Nephron (organoid): ENCODE measurements around the gene EFNA5.

Experiments used
- H3K27ac Mint-ChIP-seq, 3 experiments: 2 replicates each; pipeline ENCODE4 v1.8.0; 2020; ENCODE audit warnings: mixed read lengths in 3 of 3, mild to moderate bottlenecking in 2 of 3, moderate library complexity in 1 of 3
- H3K27me3 Mint-ChIP-seq: 2 replicates; pipeline ENCODE4 v1.8.0; 2021; ENCODE audit warnings: low read depth, mild to moderate bottlenecking, moderate library complexity, mixed read lengths
- H3K36me3 Mint-ChIP-seq: 2 replicates; pipeline ENCODE4 v1.8.0; 2020; ENCODE audit warnings: low read depth, mixed read lengths
- H3K4me1 Mint-ChIP-seq: 2 replicates; pipeline ENCODE4 v1.8.0; 2020; ENCODE audit warnings: mixed read lengths
- H3K4me3 Mint-ChIP-seq, 3 experiments: 2 replicates each; pipeline ENCODE4 v1.8.0; 2020; ENCODE audit warnings: mild to moderate bottlenecking in 3 of 3, mixed read lengths in 3 of 3, moderate library complexity in 2 of 3
- H3K9me3 Mint-ChIP-seq: 2 replicates; pipeline ENCODE4 v1.8.0; 2020; ENCODE audit warnings: mixed read lengths
- CTCF ChIP-seq, 3 experiments: fragments of 200-600 bp; sonication (generic); IDR thresholded peaks; one replicate each; pipeline ENCODE4 v1.5.0; 2021; ENCODE audit warnings: antibody characterized with exemption in 3 of 3; ENCODE audit not compliant: unreplicated experiment in 3 of 3

Gene EFNA5

DNA sequence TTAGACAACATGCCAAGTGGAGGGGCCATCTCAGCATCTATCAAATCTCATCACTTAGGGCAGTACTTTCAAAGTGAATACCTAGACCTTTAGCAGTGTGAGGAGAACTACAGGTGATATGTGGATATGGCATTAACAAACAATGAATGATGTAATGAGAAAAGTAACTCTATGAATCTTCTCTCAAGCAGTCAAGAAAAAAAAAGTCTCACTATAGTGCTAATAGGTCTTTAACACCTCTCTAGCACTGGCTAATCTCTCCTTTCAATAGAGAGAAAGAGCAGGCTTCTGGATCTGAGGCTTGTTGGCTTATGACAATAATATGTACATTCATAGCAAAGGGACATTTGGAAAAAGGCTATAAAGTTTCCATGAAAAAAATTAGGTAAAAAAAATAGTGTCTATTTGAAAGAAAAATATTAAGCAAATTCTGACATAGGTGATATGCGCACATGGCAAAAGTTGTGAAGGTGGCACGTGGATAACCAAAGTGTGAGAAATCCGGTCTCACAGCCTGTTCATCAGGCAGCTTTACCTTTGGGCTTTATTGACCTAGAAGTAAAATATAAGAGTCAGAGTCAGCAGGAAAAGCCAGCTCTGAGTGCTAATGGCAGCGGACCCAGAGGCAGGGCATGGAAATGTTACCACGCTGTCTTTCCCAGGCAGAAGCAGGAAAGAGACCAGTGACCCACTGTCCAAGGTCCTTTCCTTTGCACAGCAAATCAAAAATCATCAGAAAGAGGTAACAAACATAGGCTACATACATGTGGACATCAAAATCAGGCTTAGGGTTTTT, 203.4 kb downstream of the EFNA5 start:
- H3K36me3 Mint-ChIP-seq: no peaks in the 10 kb centered on the region
- H3K4me1 Mint-ChIP-seq: peaks cover 45% of the 10 kb centered on the region
- TF ChIP-seq CTCF (IDR thresholded peaks at IDR 0.05; ENCODE audit: unreplicated experiment in 3 of 3): no peak
- peak overlapping the region in 2 of 3 experiments; percentile 4 to 88 for H3K27ac Mint-ChIP-seq
- H3K27me3 Mint-ChIP-seq: no peaks in the 10 kb centered on the region
- H3K4me3 Mint-ChIP-seq: no peak overlapping the region
- no peaks in the 10 kb centered on the region for H3K9me3 Mint-ChIP-seq

DNA sequence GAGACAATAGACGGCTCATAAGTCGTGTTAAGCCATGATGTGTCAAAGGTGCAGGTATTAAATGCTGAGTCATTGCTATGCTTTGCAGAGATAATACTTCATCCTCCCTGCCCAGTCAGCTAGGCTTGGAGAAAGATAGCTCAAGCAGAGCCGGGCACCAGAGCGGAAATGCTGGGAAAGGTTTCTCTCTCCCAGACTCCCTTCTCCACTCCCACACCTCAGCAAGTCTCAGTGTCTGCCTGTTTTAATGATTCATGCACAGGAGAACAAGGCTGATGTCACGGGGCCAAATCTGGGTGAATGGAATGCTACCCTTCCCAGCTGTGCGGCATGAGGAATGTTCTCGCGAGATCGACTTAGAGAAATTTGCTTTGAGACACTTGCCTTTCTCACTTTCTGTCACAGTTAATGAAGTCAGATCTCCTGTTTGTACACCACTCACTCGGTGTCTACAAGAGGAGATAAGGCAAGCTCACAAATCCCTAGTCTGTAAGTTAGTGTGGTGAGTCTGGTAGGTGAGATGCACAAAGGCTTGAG, 204.4 kb downstream of the EFNA5 start:
- H3K27me3 Mint-ChIP-seq: no peaks in the 10 kb centered on the region
- no peak for TF ChIP-seq CTCF (IDR thresholded peaks at IDR 0.05; ENCODE audit: unreplicated experiment in 3 of 3)
- peak overlapping the region; percentile 49 to 93 (median 84) for H3K27ac Mint-ChIP-seq
- H3K9me3 Mint-ChIP-seq: no peaks in the 10 kb centered on the region
- H3K4me1 Mint-ChIP-seq: peaks cover 49% of the 10 kb centered on the region
- H3K36me3 Mint-ChIP-seq: no peaks in the 10 kb centered on the region
- peak overlapping the region in 1 of 3 experiments; percentile 0 for H3K4me3 Mint-ChIP-seq

GRCh38 chr5:107464876-107465275, 205.9 kb downstream of the EFNA5 start:
- peak overlapping the region; percentile 83 to 92 (median 87) for H3K27ac Mint-ChIP-seq
- peak overlapping the region in 2 of 3 experiments; percentile 12 to 15 for H3K4me3 Mint-ChIP-seq

DNA sequence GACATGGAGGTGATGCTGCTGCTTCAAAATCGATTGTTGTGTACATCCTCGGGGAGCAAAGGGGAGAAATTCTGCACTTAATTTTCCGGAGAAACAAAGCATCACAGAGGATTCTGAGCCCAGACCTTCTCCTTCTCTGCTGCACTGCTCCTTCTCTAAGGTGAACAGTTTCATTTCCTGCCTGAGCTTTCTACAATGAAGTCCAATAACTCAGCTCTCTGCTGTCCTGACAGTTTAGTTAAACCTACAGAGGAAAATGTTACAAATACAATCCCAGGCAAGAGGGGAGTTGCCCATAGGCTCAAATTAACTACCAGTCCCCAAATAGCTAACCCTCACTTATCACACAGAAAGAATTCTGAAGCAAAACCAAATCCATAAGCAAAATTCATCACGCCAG, 206.3 kb downstream of the EFNA5 start:
- peak overlapping the region in 2 of 3 experiments; percentile 12 to 15 for H3K4me3 Mint-ChIP-seq
- no peaks in the 10 kb centered on the region for H3K9me3 Mint-ChIP-seq
- peaks cover 44% of the 10 kb centered on the region for H3K4me1 Mint-ChIP-seq
- H3K36me3 Mint-ChIP-seq: no peaks in the 10 kb centered on the region
- H3K27ac Mint-ChIP-seq: peak overlapping the region; percentile 83 to 92 (median 87)
- TF ChIP-seq CTCF (IDR thresholded peaks at IDR 0.05; ENCODE audit: unreplicated experiment in 3 of 3): no peak
- H3K27me3 Mint-ChIP-seq: no peaks in the 10 kb centered on the region

More at GRCh38 chr5:107464876-107465275, 205.9 kb downstream of the EFNA5 start:
- no peaks in the 10 kb centered on the region for H3K27me3 Mint-ChIP-seq
- no peaks in the 10 kb centered on the region for H3K9me3 Mint-ChIP-seq
- H3K36me3 Mint-ChIP-seq: no peaks in the 10 kb centered on the region
- peaks cover 48% of the 10 kb centered on the region for H3K4me1 Mint-ChIP-seq
- no peak for TF ChIP-seq CTCF (IDR thresholded peaks at IDR 0.05; ENCODE audit: unreplicated experiment in 3 of 3)

DNA sequence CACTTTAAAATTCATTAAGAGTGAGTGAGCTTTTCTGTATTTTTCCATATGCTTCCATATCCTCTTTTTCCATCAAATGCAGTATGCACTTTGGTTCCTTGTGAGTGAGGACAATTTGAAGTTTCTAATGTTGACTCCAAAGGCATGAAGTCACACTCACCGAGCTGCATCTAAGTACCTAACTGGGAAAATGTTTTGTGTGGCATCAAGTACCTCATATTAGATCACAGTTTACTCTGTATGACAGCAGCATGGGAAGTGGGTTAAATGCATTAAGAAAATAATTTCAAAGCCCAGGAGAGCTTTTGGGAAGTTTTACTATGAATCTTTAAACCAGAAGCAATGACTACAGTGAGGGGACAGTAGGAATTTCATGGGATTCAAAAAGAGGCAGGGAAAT, 207.0 kb downstream of the EFNA5 start:
- Mint-ChIP-seq H3K27ac (peak overlapping the region; percentile 83 to 92 (median 87)), H3K4me1 (peaks cover 39% of the 10 kb centered on the region), H3K36me3 (no peaks in the 10 kb centered on the region), H3K27me3 (no peaks in the 10 kb centered on the region), H3K9me3 (no peaks in the 10 kb centered on the region), H3K4me3 (no peak overlapping the region)
- TF ChIP-seq CTCF (IDR thresholded peaks at IDR 0.05; ENCODE audit: unreplicated experiment in 3 of 3): no peak
